GM23338 (cell line): ENCODE data around the gene C18orf32. TPM values are rescaled to one million over a fixed set of nuclear protein-coding genes. Genes with fewer than 3 reads are reported as not detected.

ENCODE experiments used
- ATAC-seq: fragments of 200-7000 bp; cut with Tn5 transposase; 3 replicates; pipeline ENCODE4 v1.9.1; 2020
- DNase-seq: peaks from one replicate; pipeline ENCODE4 v3.0.0-alpha.2; 2015; ENCODE audit warnings: low spot score
- H2AFZ ChIP-seq: fragments of 200-600 bp; sonication (generic); 2 replicates; pipeline ENCODE4 v1.8.0; 2016; ENCODE audit warnings: antibody characterized with exemption, mild to moderate bottlenecking, moderate library complexity
- H3F3A ChIP-seq: fragments of 200-600 bp; sonication (generic); replicated peaks from 2 replicates; pipeline ENCODE4 v1.8.0; 2017; ENCODE audit warnings: antibody characterized with exemption, mixed run types, low read depth
- H3K27ac ChIP-seq: fragments of 200-600 bp; sonication (generic); 2 replicates; pipeline ENCODE4 v1.6.1; 2016; ENCODE audit warnings: low read depth
- H3K27me3 ChIP-seq: fragments of 200-600 bp; sonication (generic); 2 replicates; pipeline ENCODE4 v1.8.0; 2016; ENCODE audit warnings: mild to moderate bottlenecking, mixed run types, moderate library complexity; ENCODE audit not compliant: insufficient read depth
- H3K36me3 ChIP-seq: fragments of 200-600 bp; sonication (generic); 2 replicates; pipeline ENCODE4 v1.8.0; 2016; ENCODE audit warnings: mild to moderate bottlenecking; ENCODE audit not compliant: insufficient read depth
- H3K4me1 ChIP-seq: fragments of 200-600 bp; sonication (generic); 2 replicates; pipeline ENCODE4 v1.8.0; 2016; ENCODE audit warnings: mild to moderate bottlenecking, moderate library complexity; ENCODE audit not compliant: insufficient read depth
- H3K4me2 ChIP-seq: fragments of 200-600 bp; sonication (generic); 2 replicates; pipeline ENCODE4 v1.7.1; 2017; ENCODE audit warnings: mixed run types
- H3K4me3 ChIP-seq: fragments of 200-600 bp; sonication (generic); 2 replicates; pipeline ENCODE4 v1.6.1; 2016; ENCODE audit warnings: mixed run types
- H3K79me2 ChIP-seq: fragments of 200-600 bp; sonication (generic); replicated peaks from 2 replicates; pipeline ENCODE4 v1.8.0; 2017; ENCODE audit warnings: mild to moderate bottlenecking; ENCODE audit not compliant: insufficient read depth
- H3K9me2 ChIP-seq: fragments of 200-600 bp; sonication (generic); 2 replicates; pipeline ENCODE4 v1.8.0; 2017; ENCODE audit not compliant: insufficient read depth
- H4K20me1 ChIP-seq: fragments of 200-600 bp; sonication (generic); replicated peaks from 2 replicates; pipeline ENCODE4 v1.8.0; 2017; ENCODE audit warnings: mild to moderate bottlenecking; ENCODE audit not compliant: insufficient read depth
- H3K27ac Mint-ChIP-seq: 2 replicates; pipeline ENCODE4 v1.8.0; 2020; ENCODE audit warnings: inconsistent platforms, mild to moderate bottlenecking, moderate library complexity, mixed read lengths
- H3K27me3 Mint-ChIP-seq: 3 replicates; pipeline ENCODE4 v1.8.0; 2022; ENCODE audit warnings: low read depth, mild to moderate bottlenecking, moderate library complexity, mixed read lengths, inconsistent platforms; ENCODE audit not compliant: insufficient read depth, poor library complexity
- H3K36me3 Mint-ChIP-seq: 3 replicates; pipeline ENCODE4 v1.8.0; 2021; ENCODE audit warnings: low read depth, mild to moderate bottlenecking, inconsistent platforms, moderate library complexity, mixed read lengths
- H3K4me1 Mint-ChIP-seq: 3 replicates; pipeline ENCODE4 v1.8.0; 2020; ENCODE audit warnings: mild to moderate bottlenecking, inconsistent platforms, mixed read lengths
- H3K4me3 Mint-ChIP-seq: 3 replicates; pipeline ENCODE4 v1.8.0; 2021; ENCODE audit warnings: moderate library complexity, mild to moderate bottlenecking, inconsistent platforms, mixed read lengths
- H3K9me3 Mint-ChIP-seq: 3 replicates; pipeline ENCODE4 v1.8.0; 2020; ENCODE audit warnings: moderate library complexity, mild to moderate bottlenecking, inconsistent platforms, mixed read lengths
- CREB1 ChIP-seq: fragments of 250-450 bp; sonication (Bioruptor Pico); IDR thresholded peaks from 2 replicates; pipeline ENCODE4 v1.5.0; 2020; ENCODE audit warnings: low read depth, mild to moderate bottlenecking, moderate library complexity
- EZH2 ChIP-seq: fragments of 200-600 bp; sonication (generic); IDR thresholded peaks from one replicate; pipeline ENCODE4 v1.8.0; 2017; ENCODE audit warnings: antibody characterized with exemption, mild to moderate bottlenecking, low read depth; ENCODE audit not compliant: unreplicated experiment
- EZH2phosphoT487 ChIP-seq: fragments of 200-600 bp; sonication (generic); IDR thresholded peaks from one replicate; pipeline ENCODE4 v1.8.1; 2018; ENCODE audit warnings: antibody characterized with exemption; ENCODE audit not compliant: unreplicated experiment
- JUNB ChIP-seq: IDR thresholded peaks from one replicate; pipeline ENCODE4 v1.6.1; 2016; ENCODE audit warnings: antibody characterized with exemption; ENCODE audit not compliant: unreplicated experiment
- NANOG ChIP-seq: IDR thresholded peaks from 2 replicates; pipeline ENCODE4 v1.6.1; 2016; ENCODE audit warnings: antibody characterized with exemption, borderline replicate concordance
- POLR2AphosphoS5 ChIP-seq: IDR thresholded peaks from 2 replicates; pipeline ENCODE4 v1.6.1; 2016; ENCODE audit warnings: antibody characterized with exemption, low read depth
- STAT1 ChIP-seq: IDR thresholded peaks from one replicate; pipeline ENCODE4 v1.6.1; 2016; ENCODE audit warnings: antibody characterized with exemption; ENCODE audit not compliant: unreplicated experiment
- ZNF114 ChIP-seq: fragments of 250-450 bp; sonication (Bioruptor Pico); IDR thresholded peaks from 2 replicates; pipeline ENCODE4 v1.5.0; 2020; ENCODE audit warnings: mild to moderate bottlenecking, moderate library complexity
- ZNF331 ChIP-seq: fragments of 250-450 bp; sonication (Bioruptor Pico); IDR thresholded peaks from 2 replicates; pipeline ENCODE4 v1.5.0; 2020; ENCODE audit warnings: low read depth, mild to moderate bottlenecking, moderate library complexity
- polyA plus RNA-seq: library from polyadenylated mRNA; unstranded; fragments of >200 nt; fragmentation: Nextera tagmentation; extraction: Ambion mirVana; gene quantifications from 2 replicates; pipeline ENCODE4 v1.2.1, GENCODE V29; 2016
- total RNA-seq: library from RNA; depleted of rRNA; stranded (reverse); fragments of >200 nt; shearing (Covaris generic); gene quantifications from 2 replicates; pipeline ENCODE4 v1.2.3, GENCODE V29; 2014
- TF ChIP-seq, protein P1 (sequence below): IDR thresholded peaks from one replicate; pipeline ENCODE4 v1.6.1; 2018; ENCODE audit warnings: antibody characterized with exemption; ENCODE audit not compliant: unreplicated experiment
- TF ChIP-seq, protein P2 (sequence below), 2 experiments: fragments of 200-600 bp in 1 of 2; sonication (generic) in 1 of 2; conservative IDR thresholded peaks; 2 replicates each; pipeline versions ENCODE4 v1.5.1 to v1.6.1; 2016 to 2017; ENCODE audit warnings: antibody characterized with exemption in 2 of 2, low read depth in 2 of 2, mild to moderate bottlenecking in 2 of 2, moderate library complexity in 1 of 2
- TF ChIP-seq, protein P3 (sequence below): fragments of 250-450 bp; sonication (Bioruptor Pico); IDR thresholded peaks from 2 replicates; pipeline ENCODE4 v1.5.0; 2020; ENCODE audit warnings: mild to moderate bottlenecking, moderate library complexity
- TF ChIP-seq, protein P4 (sequence below): IDR thresholded peaks from 2 replicates; pipeline ENCODE4 v1.6.1; 2016; ENCODE audit warnings: antibody characterized with exemption

The C18orf32 gene
- total and polyA plus RNA-seq, 2 experiments from 2014 or later = 25.3 to 72.4 TPM

DNA sequence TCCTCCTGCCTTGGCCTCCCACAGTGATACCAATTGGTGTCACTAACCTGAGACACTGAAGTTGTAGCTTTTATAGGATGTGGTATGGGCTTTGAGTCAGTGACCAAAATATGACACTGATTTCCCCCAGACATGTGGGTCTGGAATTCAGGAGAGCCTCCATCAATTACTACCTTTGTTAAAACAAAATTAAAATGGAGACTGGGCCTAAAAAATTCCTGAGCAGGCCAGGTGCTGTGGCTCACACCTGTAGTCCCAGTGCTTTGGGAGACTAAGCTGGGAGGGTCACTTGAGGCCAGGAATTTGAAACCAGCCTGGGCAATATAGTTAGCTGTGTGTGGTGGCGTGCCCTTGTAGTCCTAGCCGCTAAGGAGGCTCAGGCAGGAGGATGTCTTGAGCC, 37.9 kb upstream of the C18orf32 start:
- Mint-ChIP-seq H3K9me3 (peaks cover 2% of the 10 kb centered on the region), H3K27ac (no peak overlapping the region), H3K4me1 (peaks cover 27% of the 10 kb centered on the region), H3K27me3 (peaks cover under 1% of the 10 kb centered on the region), H3K36me3 (peaks cover under 1% of the 10 kb centered on the region; the same call in 2 of the 3 replicates), H3K4me3 (no peak overlapping the region)
- Histone ChIP-seq H3K27me3 (no peaks in the 10 kb centered on the region), H3K79me2 (no peaks in the 10 kb centered on the region), H3K4me1 (peaks cover 31% of the 10 kb centered on the region), H3K9me2 (no peaks in the 10 kb centered on the region), H3K36me3 (no peaks in the 10 kb centered on the region), H3F3A (no peaks in the 10 kb centered on the region), H3K4me3 (no peak overlapping the region), H2AFZ (no peak overlapping the region), H4K20me1 (no peaks in the 10 kb centered on the region), H3K4me2 (no peak overlapping the region), H3K27ac (no peak overlapping the region)
- TF ChIP-seq EZH2phosphoT487 (no peak), ZNF331 (CRISPR knock-in tag) (no peak), STAT1 (no peak), JUNB (no peak), CREB1 (no peak), POLR2AphosphoS5 (no peak), EZH2 (no peak), ZNF114 (no peak), NANOG (no peak)
- TF ChIP-seq, protein P1, sequence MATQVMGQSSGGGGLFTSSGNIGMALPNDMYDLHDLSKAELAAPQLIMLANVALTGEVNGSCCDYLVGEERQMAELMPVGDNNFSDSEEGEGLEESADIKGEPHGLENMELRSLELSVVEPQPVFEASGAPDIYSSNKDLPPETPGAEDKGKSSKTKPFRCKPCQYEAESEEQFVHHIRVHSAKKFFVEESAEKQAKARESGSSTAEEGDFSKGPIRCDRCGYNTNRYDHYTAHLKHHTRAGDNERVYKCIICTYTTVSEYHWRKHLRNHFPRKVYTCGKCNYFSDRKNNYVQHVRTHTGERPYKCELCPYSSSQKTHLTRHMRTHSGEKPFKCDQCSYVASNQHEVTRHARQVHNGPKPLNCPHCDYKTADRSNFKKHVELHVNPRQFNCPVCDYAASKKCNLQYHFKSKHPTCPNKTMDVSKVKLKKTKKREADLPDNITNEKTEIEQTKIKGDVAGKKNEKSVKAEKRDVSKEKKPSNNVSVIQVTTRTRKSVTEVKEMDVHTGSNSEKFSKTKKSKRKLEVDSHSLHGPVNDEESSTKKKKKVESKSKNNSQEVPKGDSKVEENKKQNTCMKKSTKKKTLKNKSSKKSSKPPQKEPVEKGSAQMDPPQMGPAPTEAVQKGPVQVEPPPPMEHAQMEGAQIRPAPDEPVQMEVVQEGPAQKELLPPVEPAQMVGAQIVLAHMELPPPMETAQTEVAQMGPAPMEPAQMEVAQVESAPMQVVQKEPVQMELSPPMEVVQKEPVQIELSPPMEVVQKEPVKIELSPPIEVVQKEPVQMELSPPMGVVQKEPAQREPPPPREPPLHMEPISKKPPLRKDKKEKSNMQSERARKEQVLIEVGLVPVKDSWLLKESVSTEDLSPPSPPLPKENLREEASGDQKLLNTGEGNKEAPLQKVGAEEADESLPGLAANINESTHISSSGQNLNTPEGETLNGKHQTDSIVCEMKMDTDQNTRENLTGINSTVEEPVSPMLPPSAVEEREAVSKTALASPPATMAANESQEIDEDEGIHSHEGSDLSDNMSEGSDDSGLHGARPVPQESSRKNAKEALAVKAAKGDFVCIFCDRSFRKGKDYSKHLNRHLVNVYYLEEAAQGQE = no peak
- TF ChIP-seq, protein P2, sequence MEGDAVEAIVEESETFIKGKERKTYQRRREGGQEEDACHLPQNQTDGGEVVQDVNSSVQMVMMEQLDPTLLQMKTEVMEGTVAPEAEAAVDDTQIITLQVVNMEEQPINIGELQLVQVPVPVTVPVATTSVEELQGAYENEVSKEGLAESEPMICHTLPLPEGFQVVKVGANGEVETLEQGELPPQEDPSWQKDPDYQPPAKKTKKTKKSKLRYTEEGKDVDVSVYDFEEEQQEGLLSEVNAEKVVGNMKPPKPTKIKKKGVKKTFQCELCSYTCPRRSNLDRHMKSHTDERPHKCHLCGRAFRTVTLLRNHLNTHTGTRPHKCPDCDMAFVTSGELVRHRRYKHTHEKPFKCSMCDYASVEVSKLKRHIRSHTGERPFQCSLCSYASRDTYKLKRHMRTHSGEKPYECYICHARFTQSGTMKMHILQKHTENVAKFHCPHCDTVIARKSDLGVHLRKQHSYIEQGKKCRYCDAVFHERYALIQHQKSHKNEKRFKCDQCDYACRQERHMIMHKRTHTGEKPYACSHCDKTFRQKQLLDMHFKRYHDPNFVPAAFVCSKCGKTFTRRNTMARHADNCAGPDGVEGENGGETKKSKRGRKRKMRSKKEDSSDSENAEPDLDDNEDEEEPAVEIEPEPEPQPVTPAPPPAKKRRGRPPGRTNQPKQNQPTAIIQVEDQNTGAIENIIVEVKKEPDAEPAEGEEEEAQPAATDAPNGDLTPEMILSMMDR (conservative IDR thresholded peaks at IDR 0.05; ENCODE audit: low read depth in 2 of 2) = no peak
- TF ChIP-seq, protein P3, sequence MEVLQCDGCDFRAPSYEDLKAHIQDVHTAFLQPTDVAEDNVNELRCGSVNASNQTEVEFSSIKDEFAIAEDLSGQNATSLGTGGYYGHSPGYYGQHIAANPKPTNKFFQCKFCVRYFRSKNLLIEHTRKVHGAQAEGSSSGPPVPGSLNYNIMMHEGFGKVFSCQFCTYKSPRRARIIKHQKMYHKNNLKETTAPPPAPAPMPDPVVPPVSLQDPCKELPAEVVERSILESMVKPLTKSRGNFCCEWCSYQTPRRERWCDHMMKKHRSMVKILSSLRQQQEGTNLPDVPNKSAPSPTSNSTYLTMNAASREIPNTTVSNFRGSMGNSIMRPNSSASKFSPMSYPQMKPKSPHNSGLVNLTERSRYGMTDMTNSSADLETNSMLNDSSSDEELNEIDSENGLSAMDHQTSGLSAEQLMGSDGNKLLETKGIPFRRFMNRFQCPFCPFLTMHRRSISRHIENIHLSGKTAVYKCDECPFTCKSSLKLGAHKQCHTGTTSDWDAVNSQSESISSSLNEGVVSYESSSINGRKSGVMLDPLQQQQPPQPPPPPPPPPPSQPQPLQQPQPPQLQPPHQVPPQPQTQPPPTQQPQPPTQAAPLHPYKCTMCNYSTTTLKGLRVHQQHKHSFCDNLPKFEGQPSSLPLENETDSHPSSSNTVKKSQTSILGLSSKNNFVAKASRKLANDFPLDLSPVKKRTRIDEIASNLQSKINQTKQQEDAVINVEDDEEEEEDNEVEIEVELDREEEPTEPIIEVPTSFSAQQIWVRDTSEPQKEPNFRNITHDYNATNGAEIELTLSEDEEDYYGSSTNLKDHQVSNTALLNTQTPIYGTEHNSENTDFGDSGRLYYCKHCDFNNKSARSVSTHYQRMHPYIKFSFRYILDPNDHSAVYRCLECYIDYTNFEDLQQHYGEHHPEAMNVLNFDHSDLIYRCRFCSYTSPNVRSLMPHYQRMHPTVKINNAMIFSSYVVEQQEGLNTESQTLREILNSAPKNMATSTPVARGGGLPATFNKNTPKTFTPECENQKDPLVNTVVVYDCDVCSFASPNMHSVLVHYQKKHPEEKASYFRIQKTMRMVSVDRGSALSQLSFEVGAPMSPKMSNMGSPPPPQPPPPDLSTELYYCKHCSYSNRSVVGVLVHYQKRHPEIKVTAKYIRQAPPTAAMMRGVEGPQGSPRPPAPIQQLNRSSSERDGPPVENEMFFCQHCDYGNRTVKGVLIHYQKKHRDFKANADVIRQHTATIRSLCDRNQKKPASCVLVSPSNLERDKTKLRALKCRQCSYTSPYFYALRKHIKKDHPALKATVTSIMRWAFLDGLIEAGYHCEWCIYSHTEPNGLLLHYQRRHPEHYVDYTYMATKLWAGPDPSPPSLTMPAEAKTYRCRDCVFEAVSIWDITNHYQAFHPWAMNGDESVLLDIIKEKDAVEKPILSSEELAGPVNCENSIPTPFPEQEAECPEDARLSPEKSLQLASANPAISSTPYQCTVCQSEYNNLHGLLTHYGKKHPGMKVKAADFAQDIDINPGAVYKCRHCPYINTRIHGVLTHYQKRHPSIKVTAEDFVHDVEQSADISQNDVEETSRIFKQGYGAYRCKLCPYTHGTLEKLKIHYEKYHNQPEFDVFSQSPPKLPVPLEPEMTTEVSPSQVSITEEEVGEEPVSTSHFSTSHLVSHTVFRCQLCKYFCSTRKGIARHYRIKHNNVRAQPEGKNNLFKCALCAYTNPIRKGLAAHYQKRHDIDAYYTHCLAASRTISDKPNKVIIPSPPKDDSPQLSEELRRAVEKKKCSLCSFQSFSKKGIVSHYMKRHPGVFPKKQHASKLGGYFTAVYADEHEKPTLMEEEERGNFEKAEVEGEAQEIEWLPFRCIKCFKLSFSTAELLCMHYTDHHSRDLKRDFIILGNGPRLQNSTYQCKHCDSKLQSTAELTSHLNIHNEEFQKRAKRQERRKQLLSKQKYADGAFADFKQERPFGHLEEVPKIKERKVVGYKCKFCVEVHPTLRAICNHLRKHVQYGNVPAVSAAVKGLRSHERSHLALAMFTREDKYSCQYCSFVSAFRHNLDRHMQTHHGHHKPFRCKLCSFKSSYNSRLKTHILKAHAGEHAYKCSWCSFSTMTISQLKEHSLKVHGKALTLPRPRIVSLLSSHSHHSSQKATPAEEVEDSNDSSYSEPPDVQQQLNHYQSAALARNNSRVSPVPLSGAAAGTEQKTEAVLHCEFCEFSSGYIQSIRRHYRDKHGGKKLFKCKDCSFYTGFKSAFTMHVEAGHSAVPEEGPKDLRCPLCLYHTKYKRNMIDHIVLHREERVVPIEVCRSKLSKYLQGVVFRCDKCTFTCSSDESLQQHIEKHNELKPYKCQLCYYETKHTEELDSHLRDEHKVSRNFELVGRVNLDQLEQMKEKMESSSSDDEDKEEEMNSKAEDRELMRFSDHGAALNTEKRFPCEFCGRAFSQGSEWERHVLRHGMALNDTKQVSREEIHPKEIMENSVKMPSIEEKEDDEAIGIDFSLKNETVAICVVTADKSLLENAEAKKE (CRISPR knock-in tag) = no peak
- TF ChIP-seq, protein P4, sequence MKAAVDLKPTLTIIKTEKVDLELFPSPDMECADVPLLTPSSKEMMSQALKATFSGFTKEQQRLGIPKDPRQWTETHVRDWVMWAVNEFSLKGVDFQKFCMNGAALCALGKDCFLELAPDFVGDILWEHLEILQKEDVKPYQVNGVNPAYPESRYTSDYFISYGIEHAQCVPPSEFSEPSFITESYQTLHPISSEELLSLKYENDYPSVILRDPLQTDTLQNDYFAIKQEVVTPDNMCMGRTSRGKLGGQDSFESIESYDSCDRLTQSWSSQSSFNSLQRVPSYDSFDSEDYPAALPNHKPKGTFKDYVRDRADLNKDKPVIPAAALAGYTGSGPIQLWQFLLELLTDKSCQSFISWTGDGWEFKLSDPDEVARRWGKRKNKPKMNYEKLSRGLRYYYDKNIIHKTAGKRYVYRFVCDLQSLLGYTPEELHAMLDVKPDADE = no peak
- ATAC-seq (no peak), DNase-seq (no peak)
